Brain microvascular endothelial cell (primary cell): Measurements from ENCODE around the gene STAT5B.
A peak's percentile ranks its signal among the peaks of the same experiment; 100 is the strongest.
"Not testable (repeated sequence)": the region's sequence is repeated elsewhere in the genome, so short reads cannot be mapped to it uniquely, and the experiment has no call there.

ENCODE experiments used
- DNase-seq: peaks from one replicate; pipeline ENCODE4 v3.0.0-alpha.2; 2020
- H3K27ac ChIP-seq: fragments of 250-450 bp; sonication (Bioruptor Pico); 2 replicates; pipeline ENCODE4 v1.5.1; 2020; ENCODE audit warnings: mild to moderate bottlenecking, moderate library complexity
- H3K27me3 ChIP-seq: fragments of 250-450 bp; sonication (Bioruptor Pico); replicated peaks from 2 replicates; pipeline ENCODE4 v1.5.1; 2020; ENCODE audit warnings: mild to moderate bottlenecking
- H3K36me3 ChIP-seq: fragments of 250-450 bp; sonication (Bioruptor Pico); replicated peaks from 2 replicates; pipeline ENCODE4 v1.5.1; 2020; ENCODE audit warnings: mild to moderate bottlenecking
- H3K4me3 ChIP-seq: 2 replicates; pipeline ENCODE4 v1.5.1; 2011; ENCODE audit warnings: low read depth, mild to moderate bottlenecking, control low read depth, low read length, moderate library complexity
- CTCF ChIP-seq: IDR thresholded peaks from 2 replicates; pipeline ENCODE4 v1.5.1; 2011; ENCODE audit warnings: low read depth, mild to moderate bottlenecking, moderate library complexity, low read length, control low read depth, inconsistent platforms; ENCODE audit errors: missing control alignments
- in situ Hi-C: cut with HindIII; loops from 2 replicates; pipeline ENCODE4 v1.10.0; 2017; ENCODE audit warnings: low sequenced_read_pairs, low pct_ligation_motif_present

The STAT5B gene

DNA sequence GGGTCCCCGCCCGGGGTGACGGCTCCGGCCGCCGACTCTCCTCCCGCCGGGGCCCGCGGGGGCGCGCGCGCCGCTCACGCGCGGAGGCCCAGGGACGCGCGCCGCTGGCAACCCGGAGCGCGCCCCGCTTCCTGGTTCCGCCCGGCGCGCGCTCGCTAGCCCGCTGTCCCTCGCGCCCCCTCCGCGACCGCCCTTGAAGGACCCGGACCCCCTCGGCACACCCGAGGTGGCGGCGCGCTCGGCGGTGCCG is at the start of gene STAT5B:
Gene STAT5B, minus strand, starts transcription at position 33 of the 250 bp plus-strand sequence. CDS start 44,264 bp downstream, outside the sequence.
- TF ChIP-seq CTCF: no peak
- DNase-seq: peak; percentile 14
- Histone ChIP-seq H3K27me3 (no peaks in the 10 kb centered on the region), H3K27ac (peak within 1 kb of the TSS; percentile 58), H3K4me3 (peak within 1 kb of the TSS; percentile 82), H3K36me3 (no peaks in the 10 kb centered on the region)
- in situ Hi-C loops: no loop called here

GRCh38 chr17:42325026-42325425 is 48.8 kb upstream of the STAT5B start:
- peak; percentile 64 for DNase-seq
- Histone ChIP-seq H3K27ac (no peak overlapping the region), H3K27me3 (no peaks in the 10 kb centered on the region), H3K4me3 (no peak overlapping the region), H3K36me3 (peaks cover 59% of the 10 kb centered on the region)
- peak; percentile 7 for TF ChIP-seq CTCF
- in situ Hi-C loops: no loop called here

DNA sequence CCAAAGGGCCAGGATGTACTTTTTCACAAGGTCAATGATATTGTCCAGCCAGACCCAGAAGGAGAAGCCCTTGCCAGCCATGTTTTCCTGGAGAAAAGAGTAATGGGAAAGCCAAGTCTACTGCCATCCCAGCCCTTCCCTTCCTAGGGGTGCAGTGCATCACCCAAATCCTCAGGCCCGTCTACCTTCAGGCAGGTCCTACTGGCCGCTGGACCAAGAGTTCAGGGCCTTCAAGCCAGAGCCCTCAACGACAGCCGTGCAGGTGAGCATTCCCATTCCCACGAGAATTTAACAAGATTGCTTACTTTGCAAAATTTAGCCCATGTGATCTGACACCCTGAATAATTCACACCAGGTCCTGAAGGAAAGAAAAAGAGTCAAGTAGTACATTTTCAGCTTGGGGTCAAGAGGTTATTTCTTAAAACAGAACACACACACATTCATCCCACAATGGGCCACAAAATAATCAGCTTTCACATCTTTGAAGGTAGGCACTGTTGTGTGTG is 47.1 kb upstream of the STAT5B start:
- DNase-seq: no peak
- Histone ChIP-seq H3K27ac (no peak overlapping the region), H3K4me3 (no peak overlapping the region), H3K36me3 (peaks cover 55% of the 10 kb centered on the region), H3K27me3 (no peaks in the 10 kb centered on the region)
- in situ Hi-C loops: loop anchor here (25.0 kb wide), 1 partner anchor 189 kb away; no protein-coding TSS in a partner anchor
- TF ChIP-seq CTCF: no peak

DNA sequence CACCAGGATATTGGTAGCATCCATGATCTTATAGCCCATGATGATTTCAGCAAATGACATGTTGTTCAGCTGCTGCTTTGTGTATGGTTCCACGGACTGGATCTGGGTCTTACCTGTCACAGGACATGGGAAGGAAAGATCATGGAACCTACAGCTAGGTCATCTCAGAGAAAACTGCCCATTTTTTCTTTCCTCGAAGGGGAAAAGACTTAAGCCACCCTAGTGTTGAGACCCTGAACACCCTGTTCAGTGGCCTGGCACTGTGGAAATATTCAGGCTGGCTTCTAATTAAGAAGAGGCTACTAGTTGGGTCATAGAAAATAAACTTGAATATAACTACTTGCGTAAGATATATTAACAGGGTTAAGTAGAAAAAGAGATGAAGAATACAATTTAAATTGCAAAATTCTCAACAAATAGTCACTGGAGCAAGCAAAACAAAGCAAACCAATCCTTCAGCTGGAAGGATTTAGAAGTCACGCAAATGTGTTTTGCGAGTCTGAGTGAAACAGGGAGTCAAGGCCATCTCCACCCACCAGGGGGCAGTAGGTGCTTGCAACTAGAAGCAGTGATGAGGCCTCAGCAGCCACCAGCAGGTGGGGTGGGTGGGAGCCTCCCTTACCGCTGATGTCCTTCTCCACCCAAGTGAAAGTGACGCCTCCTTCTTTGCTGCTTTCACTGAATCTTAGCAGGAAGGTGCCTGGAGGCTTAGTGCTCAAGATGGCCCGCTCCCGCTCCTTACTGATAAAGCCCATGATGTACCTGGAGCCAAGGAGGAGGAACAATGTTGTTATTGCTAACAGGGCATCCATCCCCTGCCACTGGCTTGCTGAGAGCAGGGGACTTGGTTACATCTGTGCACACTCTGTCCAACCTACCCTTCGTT is 46.4 kb upstream of the STAT5B start:
- Histone ChIP-seq H3K36me3 (peaks cover 58% of the 10 kb centered on the region), H3K4me3 (no peak overlapping the region), H3K27me3 (no peaks in the 10 kb centered on the region), H3K27ac (no peak overlapping the region)
- peak; percentile 91 for DNase-seq
- in situ Hi-C loops: loop anchor here (25.0 kb wide), 1 partner anchor 190 kb away; no protein-coding TSS in a partner anchor
- TF ChIP-seq CTCF: peak; percentile 100

DNA sequence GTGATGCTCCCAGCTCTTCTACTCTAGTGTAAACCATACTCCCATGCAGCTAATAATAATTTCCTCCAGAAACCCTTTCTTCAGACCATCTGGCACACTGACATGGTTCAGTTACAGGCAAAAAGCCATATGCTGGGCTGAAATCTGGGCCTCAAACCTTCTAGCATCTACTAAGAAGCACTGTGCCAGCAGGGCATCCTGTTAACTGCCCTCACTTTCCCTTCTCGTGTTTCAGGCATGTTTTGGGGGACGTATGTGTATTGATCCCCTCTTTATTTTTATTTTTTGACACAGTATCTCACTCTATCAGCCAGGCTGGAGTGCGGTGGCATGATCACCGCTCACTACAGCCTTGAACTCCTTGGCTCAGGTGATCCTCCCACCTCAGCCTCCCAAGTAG is 45.4 kb upstream of the STAT5B start:
- H3K27ac ChIP-seq: no peak overlapping the region
- no peak for DNase-seq
- in situ Hi-C loops: loop anchor here (25.0 kb wide), 1 partner anchor 191 kb away; no protein-coding TSS in a partner anchor
- TF ChIP-seq CTCF: no peak
- H3K27me3 ChIP-seq: no peaks in the 10 kb centered on the region
- peaks cover 59% of the 10 kb centered on the region for H3K36me3 ChIP-seq
- H3K4me3 ChIP-seq: no peak overlapping the region

- peaks cover 64% of the 10 kb centered on the region for H3K36me3 ChIP-seq
- H3K27ac ChIP-seq, H3K27me3 ChIP-seq, H3K4me3 ChIP-seq, DNase-seq: not testable (repeated sequence)
- in situ Hi-C loops: loop anchor here (25.0 kb wide), 1 partner anchor 194 kb away; no protein-coding TSS in a partner anchor
Measured at GRCh38 chr17:42317967-42318366, 41.8 kb upstream of the STAT5B start.
